ENCODE measurements around the gene TRPC4.

The TRPC4 gene

DNA sequence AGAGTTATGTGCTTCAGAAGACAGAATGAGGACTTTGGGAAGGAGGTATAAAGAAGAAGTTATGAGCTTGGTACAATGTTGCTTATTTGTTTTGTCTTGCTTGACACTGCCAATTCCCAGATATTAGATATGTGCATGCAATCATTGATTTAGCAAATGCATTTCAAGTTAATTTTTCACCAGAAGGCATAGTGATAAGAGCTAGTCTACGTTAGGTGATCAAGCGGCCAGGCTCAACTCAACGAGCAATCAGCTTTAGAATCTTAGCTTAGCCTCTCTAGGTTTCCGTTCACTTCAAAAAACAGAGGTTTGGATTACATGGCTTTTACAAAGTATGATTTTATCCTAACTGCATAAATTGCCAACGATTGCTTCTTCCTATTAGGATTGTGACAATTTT is 189.4 kb downstream of the TRPC4 start:
- no peaks in the 10 kb centered on the region for H3K27me3 ChIP-seq
- H3K4me1 ChIP-seq (ENCODE audit: control insufficient read depth in 1 of 2, insufficient read depth in 1 of 2, low read depth in 1 of 2, low read length in 1 of 2) = no peaks in the 10 kb centered on the region
- H3K27ac ChIP-seq = no peak overlapping the region
- H3K9me3 ChIP-seq = no peaks in the 10 kb centered on the region
- H3K36me3 ChIP-seq = no peaks in the 10 kb centered on the region
- H3K4me3 ChIP-seq (ENCODE audit: low read depth in 1 of 2, low read length in 1 of 2) = no peak overlapping the region
- TF ChIP-seq, protein P1, sequence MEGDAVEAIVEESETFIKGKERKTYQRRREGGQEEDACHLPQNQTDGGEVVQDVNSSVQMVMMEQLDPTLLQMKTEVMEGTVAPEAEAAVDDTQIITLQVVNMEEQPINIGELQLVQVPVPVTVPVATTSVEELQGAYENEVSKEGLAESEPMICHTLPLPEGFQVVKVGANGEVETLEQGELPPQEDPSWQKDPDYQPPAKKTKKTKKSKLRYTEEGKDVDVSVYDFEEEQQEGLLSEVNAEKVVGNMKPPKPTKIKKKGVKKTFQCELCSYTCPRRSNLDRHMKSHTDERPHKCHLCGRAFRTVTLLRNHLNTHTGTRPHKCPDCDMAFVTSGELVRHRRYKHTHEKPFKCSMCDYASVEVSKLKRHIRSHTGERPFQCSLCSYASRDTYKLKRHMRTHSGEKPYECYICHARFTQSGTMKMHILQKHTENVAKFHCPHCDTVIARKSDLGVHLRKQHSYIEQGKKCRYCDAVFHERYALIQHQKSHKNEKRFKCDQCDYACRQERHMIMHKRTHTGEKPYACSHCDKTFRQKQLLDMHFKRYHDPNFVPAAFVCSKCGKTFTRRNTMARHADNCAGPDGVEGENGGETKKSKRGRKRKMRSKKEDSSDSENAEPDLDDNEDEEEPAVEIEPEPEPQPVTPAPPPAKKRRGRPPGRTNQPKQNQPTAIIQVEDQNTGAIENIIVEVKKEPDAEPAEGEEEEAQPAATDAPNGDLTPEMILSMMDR (IDR thresholded peaks at IDR 0.05) = no peak

- H3K4me1 ChIP-seq (ENCODE audit: control insufficient read depth in 1 of 2, insufficient read depth in 1 of 2, low read depth in 1 of 2, low read length in 1 of 2) = no peaks in the 10 kb centered on the region
- TF ChIP-seq, protein P1 (IDR thresholded peaks at IDR 0.05) = no peak
- H3K9me3 ChIP-seq = no peaks in the 10 kb centered on the region
- H3K27me3 ChIP-seq = no peaks in the 10 kb centered on the region
- no peak overlapping the region for H3K4me3 ChIP-seq (ENCODE audit: low read depth in 1 of 2, low read length in 1 of 2)
- H3K36me3 ChIP-seq = no peaks in the 10 kb centered on the region
- no peak overlapping the region for H3K27ac ChIP-seq
Observed at GRCh38 chr13:37679043-37679442, 190.5 kb downstream of the TRPC4 start.

GRCh38 chr13:37669845-37670244 is 199.7 kb downstream of the TRPC4 start:
- Histone ChIP-seq H3K4me1 (ENCODE audit: control insufficient read depth in 1 of 2, insufficient read depth in 1 of 2, low read depth in 1 of 2, low read length in 1 of 2) (no peaks in the 10 kb centered on the region), H3K27me3 (no peaks in the 10 kb centered on the region), H3K4me3 (ENCODE audit: low read depth in 1 of 2, low read length in 1 of 2) (no peak overlapping the region), H3K27ac (no peak overlapping the region), H3K9me3 (no peaks in the 10 kb centered on the region), H3K36me3 (no peaks in the 10 kb centered on the region)
- TF ChIP-seq, protein P1 (IDR thresholded peaks at IDR 0.05) = no peak

DNA sequence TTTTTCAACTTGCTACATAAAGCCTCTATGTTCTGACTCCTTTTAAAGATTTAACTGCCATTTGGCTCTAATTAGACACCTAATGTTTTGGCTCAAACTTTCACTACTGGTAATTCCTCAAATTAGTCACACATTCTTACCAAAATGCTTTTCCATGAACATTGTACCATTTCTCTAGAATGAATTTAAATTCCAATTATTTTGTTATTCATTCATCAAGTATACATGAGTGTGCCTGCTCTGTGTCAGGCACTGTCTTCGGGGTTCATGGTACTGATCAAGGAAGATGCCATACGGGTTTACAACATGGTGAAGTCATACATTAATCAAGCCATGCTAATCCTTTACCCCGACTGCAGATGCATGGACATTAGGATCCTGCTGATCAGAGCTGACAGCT is 201.9 kb downstream of the TRPC4 start:
- TF ChIP-seq, protein P1 (IDR thresholded peaks at IDR 0.05) = no peak
- Histone ChIP-seq H3K9me3 (no peaks in the 10 kb centered on the region), H3K27ac (no peak overlapping the region), H3K4me3 (ENCODE audit: low read depth in 1 of 2, low read length in 1 of 2) (no peak overlapping the region), H3K27me3 (no peaks in the 10 kb centered on the region), H3K4me1 (ENCODE audit: control insufficient read depth in 1 of 2, insufficient read depth in 1 of 2, low read depth in 1 of 2, low read length in 1 of 2) (no peaks in the 10 kb centered on the region), H3K36me3 (no peaks in the 10 kb centered on the region)

GRCh38 chr13:37666036-37666435 is 203.5 kb downstream of the TRPC4 start:
- H3K27ac ChIP-seq = no peak overlapping the region
- no peaks in the 10 kb centered on the region for H3K27me3 ChIP-seq
- TF ChIP-seq, protein P1 (IDR thresholded peaks at IDR 0.05) = no peak
- no peaks in the 10 kb centered on the region for H3K4me1 ChIP-seq (ENCODE audit: control insufficient read depth in 1 of 2, insufficient read depth in 1 of 2, low read depth in 1 of 2, low read length in 1 of 2)
- H3K4me3 ChIP-seq (ENCODE audit: low read depth in 1 of 2, low read length in 1 of 2) = no peak overlapping the region
- H3K9me3 ChIP-seq = no peaks in the 10 kb centered on the region
- H3K36me3 ChIP-seq = no peaks in the 10 kb centered on the region

- Histone ChIP-seq H3K9me3 (no peaks in the 10 kb centered on the region), H3K4me3 (ENCODE audit: low read depth in 1 of 2, low read length in 1 of 2) (no peak overlapping the region), H3K27ac (no peak overlapping the region), H3K27me3 (no peaks in the 10 kb centered on the region), H3K4me1 (ENCODE audit: control insufficient read depth in 1 of 2, insufficient read depth in 1 of 2, low read depth in 1 of 2, low read length in 1 of 2) (no peaks in the 10 kb centered on the region), H3K36me3 (no peaks in the 10 kb centered on the region)
- TF ChIP-seq, protein P1 (IDR thresholded peaks at IDR 0.05) = no peak
Observed at GRCh38 chr13:37665420-37665819, 204.2 kb downstream of the TRPC4 start.
